Fibroblast of skin of left quadriceps (primary cell): ENCODE results near the gene TMEM126A.

Experiments
- DNase-seq, 2 experiments: peaks; one replicate each; pipeline ENCODE4 v3.0.0-alpha.2; 2013; ENCODE audit warnings: low read depth in 2 of 2

The TMEM126A gene

DNA sequence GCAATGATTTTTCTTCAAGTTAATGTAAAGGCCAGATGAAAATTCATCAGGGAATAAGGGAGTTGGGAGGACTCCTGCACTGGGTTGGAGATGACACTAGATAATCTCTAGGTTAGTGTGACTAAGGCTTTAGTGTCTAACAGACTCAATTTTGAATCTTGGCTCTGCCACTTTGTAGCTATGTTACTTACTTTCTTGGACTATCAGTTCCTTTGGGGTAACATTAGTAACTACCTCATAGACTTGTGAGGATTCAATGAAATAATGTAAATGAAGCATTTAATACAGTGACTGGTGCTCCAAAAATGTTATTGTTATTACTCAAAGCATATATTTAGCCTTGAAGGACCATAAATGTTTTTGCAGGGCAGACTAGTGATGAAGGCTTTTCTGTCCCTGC is 47.8 kb downstream of the TMEM126A start:
- no peak for DNase-seq

DNA sequence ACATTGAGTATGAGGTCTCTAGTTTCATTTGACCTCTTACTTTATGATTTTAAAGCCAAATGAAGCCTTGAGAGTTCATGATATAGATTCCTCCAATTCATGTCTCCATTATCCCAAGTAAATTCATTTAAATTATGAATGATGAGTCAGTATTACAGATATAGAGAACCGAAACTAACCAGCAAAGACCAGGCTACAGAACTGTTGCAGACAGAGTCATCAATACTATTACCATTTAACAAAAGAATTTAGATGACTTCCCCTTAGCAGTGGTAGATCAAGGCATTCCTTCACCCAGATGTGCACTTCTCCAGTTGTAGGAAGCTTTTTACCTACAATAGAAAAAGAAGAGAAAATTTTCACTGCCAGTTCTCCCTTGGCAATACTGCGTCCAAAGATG is 50.0 kb downstream of the TMEM126A start:
- no peak for DNase-seq

DNA sequence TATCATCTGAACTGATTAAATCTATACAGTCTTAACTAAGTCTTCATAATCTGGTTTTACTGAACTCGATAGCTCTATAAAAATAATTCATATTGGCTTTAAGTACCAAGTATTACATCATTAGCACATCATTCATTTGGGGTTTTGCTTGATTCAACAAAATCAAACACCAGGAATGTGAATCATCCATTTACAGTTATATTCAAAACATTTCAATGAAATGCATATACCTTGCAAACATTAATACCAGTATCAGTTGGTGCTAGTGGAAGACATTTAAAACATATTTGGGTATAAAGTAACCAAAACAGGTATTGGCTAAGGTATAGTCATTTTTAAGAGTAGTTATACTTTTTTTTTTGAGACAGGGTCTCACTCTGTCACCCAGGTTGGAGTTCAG is 50.4 kb downstream of the TMEM126A start:
- DNase-seq, result no peak

DNA sequence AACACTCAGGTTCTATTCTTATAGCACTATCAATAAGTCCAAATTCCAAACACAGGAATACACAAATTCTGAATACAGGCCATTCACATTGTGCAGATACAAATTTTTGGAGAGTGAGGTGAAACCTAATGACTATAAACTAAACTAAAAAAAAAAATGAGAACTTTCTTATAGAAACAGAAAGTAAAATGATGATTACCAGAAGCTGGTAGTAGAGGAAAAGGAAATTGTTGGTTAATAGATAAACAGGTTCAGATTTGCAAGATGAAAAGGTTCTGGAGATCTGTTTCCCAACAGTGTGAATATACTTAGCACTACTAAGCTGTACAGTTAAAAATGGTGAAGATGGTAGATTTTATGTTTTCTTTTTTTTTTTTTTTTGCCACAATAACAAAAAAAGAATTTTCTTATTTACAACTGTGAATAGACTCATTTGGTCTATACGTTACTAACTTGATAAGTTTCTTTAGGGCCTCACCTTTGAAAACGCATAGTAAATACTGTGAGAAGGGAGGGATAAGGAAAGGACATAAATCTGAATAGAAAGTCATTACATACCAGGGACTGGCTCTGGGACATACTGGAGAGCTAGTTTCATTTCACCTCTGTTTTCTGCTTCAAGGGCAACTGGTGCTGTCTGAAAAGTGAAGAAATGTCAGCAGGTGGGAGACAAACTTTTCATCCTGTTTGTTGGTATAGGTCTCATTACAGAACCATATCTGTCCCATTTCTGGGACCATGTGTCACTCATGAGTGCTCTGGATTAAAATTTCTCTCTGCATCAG is 52.4 kb downstream of the TMEM126A start:
- DNase-seq, result no peak

DNA sequence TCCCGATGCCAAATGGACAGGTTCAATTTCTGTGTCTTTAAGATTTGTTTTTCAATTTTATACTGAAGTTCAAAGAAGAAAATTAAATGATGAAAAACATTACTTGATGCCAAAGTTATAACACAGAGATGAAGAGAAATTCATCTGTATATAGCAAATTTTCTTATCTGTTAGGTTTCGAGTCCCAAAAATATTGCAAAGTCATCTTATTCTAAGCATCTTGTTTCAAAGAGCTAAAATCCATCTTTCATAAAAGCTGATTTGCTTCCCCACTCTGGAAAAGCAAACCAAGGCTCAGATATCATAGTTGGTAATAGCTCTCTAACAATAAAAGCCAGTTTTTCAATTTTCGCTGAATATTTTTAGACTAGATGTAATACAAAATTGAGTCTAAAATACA is 57.2 kb downstream of the TMEM126A start:
- no peak for DNase-seq

DNA sequence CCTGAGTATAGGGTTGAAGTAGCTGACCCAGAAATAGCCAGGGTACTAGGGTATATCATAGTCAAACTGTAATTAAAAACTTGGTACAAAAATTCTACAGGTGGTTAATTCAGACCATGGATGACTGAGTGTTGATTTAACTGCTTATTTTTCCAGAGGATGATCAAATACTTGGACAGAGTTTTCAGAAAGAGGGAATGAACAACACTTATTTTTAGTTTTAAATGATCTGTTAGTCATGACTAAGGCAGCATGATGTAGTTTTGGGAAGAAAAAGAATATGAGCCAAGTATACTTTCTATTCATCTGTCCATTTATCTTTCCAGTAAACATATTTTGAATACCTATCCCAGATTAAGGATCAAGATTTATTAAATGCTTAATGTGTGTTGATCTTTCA is 58.0 kb downstream of the TMEM126A start:
- no peak for DNase-seq
